ENCODE data around the gene OPRM1.

The OPRM1 gene

DNA sequence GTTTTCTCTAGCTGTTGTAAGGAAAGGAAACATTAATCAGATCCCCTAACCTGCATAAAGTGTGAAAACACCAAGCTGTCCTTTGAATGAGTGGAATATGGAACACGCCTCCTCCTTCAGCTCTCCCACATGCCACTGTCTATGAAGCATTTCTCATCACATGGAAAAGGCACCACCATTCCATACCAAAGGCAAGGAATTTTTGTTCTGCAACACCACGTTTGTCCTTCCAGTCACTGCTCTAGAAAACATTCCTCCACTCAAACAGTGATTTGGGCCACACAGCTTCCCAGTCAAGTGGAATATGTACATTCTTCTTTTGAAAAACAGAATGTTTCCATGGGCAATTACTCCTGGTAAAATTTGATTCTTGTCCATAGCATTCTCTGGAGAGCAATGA is 120.1 kb downstream of the OPRM1 start:
- WGBS: 88% methylated on average over 2 of the region's 2 CpGs

DNA sequence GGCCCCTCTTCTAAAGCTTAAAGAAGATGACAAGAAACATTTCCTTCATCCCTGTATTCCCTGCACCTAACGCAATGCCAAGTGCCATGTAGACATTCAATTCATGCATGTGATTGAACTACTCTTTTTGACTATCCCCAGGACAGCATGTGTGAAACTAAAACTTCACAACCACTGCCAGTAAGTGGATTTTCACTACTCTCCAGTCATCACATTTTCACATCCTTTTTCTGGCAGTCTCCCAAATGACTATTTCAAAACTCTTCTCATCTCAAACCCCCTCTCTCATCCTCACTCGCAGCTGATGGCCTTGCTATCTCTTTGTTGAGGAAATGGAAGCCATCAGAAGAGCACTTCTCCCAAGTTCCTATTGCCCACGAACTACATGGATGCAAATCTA is 122.6 kb downstream of the OPRM1 start:
- Histone ChIP-seq H3K79me1 (replicated peaks; ENCODE audit: low read length, poor library complexity, severe bottlenecking) (no peaks in the 10 kb centered on the region), H3K23ac (ENCODE audit: low read length in 2 of 2) (no peak overlapping the region), H2BK5ac (ENCODE audit: low read depth, low read length, poor library complexity, severe bottlenecking) (no peak overlapping the region), H3K4me2 (ENCODE audit: low read length, poor library complexity, severe bottlenecking) (no peak overlapping the region), H3K27ac (ENCODE audit: low read length, poor library complexity, severe bottlenecking) (no peak overlapping the region), H3K27me3 (ENCODE audit: control insufficient read depth in 1 of 2, insufficient read depth in 1 of 2, low read length in 2 of 2) (no peaks in the 10 kb centered on the region), H3K9me3 (ENCODE audit: control insufficient read depth, low read length) (no peaks in the 10 kb centered on the region), H2AK5ac (ENCODE audit: low read length, severe bottlenecking) (no peak overlapping the region), H2AFZ (ENCODE audit: low read depth, low read length) (no peak overlapping the region), H2BK12ac (ENCODE audit: low read length in 2 of 2) (no peak overlapping the region), H4K8ac (ENCODE audit: low read length) (no peak overlapping the region), H4K91ac (ENCODE audit: low read length) (no peak overlapping the region), H3K9ac (ENCODE audit: low read length) (no peak overlapping the region), H2BK15ac (ENCODE audit: low read depth, poor library complexity, severe bottlenecking) (no peak overlapping the region), H3K4me3 (ENCODE audit: insufficient read depth in 1 of 2, low read depth in 1 of 2, low read length in 2 of 2) (no peak overlapping the region), H3K36me3 (ENCODE audit: control insufficient read depth in 1 of 2, insufficient read depth in 2 of 2, low read depth in 1 of 2, low read length in 2 of 2) (no peaks in the 10 kb centered on the region), H3K4ac (ENCODE audit: low read depth in 1 of 2, low read length in 2 of 2) (no peak overlapping the region), H3K14ac (ENCODE audit: low read length in 2 of 2) (no peak overlapping the region), H3K18ac (ENCODE audit: low read depth in 1 of 2, low read length in 2 of 2) (no peak overlapping the region), H2BK120ac (ENCODE audit: low read depth, low read length) (no peak overlapping the region), H3K4me1 (ENCODE audit: control insufficient read depth, insufficient read depth, low read depth, low read length) (peaks cover 1% of the 10 kb centered on the region)
- DNase-seq: no peak
- 80% methylated on average over 3 of the region's 3 CpGs for WGBS

More for the DNA sequence above, 120.1 kb downstream of the OPRM1 start:
- no peak overlapping the region for H3K9ac ChIP-seq (ENCODE audit: low read length)
- no peak overlapping the region for H2BK5ac ChIP-seq (ENCODE audit: low read depth, low read length, poor library complexity, severe bottlenecking)
- no peak for DNase-seq
- H3K27ac ChIP-seq (ENCODE audit: low read length, poor library complexity, severe bottlenecking): no peak overlapping the region
- H3K79me1 ChIP-seq (replicated peaks; ENCODE audit: low read length, poor library complexity, severe bottlenecking): no peaks in the 10 kb centered on the region
- no peaks in the 10 kb centered on the region for H3K9me3 ChIP-seq (ENCODE audit: control insufficient read depth, low read length)
- no peak overlapping the region for H2BK15ac ChIP-seq (ENCODE audit: low read depth, poor library complexity, severe bottlenecking)
- no peak overlapping the region for H2AFZ ChIP-seq (ENCODE audit: low read depth, low read length)
- H3K4me1 ChIP-seq (ENCODE audit: control insufficient read depth, insufficient read depth, low read depth, low read length): peaks cover 3% of the 10 kb centered on the region
- H3K18ac ChIP-seq (ENCODE audit: low read depth in 1 of 2, low read length in 2 of 2): no peak overlapping the region
- H4K8ac ChIP-seq (ENCODE audit: low read length): no peak overlapping the region
- H3K23ac ChIP-seq (ENCODE audit: low read length in 2 of 2): no peak overlapping the region
- no peak overlapping the region for H3K4me3 ChIP-seq (ENCODE audit: insufficient read depth in 1 of 2, low read depth in 1 of 2, low read length in 2 of 2)
- no peak overlapping the region for H3K4me2 ChIP-seq (ENCODE audit: low read length, poor library complexity, severe bottlenecking)
- no peak overlapping the region for H2BK120ac ChIP-seq (ENCODE audit: low read depth, low read length)
- no peaks in the 10 kb centered on the region for H3K27me3 ChIP-seq (ENCODE audit: control insufficient read depth in 1 of 2, insufficient read depth in 1 of 2, low read length in 2 of 2)
- no peak overlapping the region for H4K91ac ChIP-seq (ENCODE audit: low read length)
- H3K14ac ChIP-seq (ENCODE audit: low read length in 2 of 2): no peak overlapping the region
- H2BK12ac ChIP-seq (ENCODE audit: low read length in 2 of 2): no peak overlapping the region
- H2AK5ac ChIP-seq (ENCODE audit: low read length, severe bottlenecking): no peak overlapping the region
- no peaks in the 10 kb centered on the region for H3K36me3 ChIP-seq (ENCODE audit: control insufficient read depth in 1 of 2, insufficient read depth in 2 of 2, low read depth in 1 of 2, low read length in 2 of 2)
- no peak overlapping the region for H3K4ac ChIP-seq (ENCODE audit: low read depth in 1 of 2, low read length in 2 of 2)

DNA sequence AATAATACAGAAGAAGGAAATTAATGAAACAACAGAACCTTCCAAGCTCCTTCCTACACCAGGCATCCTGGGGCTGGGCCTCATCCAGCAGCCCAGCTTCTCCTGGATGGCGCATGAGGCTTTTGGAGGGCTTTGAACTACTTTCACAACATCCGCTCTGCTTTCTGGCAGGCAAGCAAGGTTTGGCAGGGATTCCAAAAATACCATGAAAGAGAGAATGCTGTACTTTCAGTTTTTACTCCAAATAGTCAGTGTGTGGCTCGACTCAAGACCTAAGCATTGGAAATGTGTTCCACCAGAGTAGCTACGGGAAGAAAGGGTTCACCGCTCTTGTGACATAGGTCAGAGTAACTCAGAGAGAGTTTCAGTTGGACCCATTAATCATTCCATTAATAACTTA is 125.4 kb downstream of the OPRM1 start:
- Histone ChIP-seq H3K14ac (ENCODE audit: low read length in 2 of 2) (no peak overlapping the region), H4K91ac (ENCODE audit: low read length) (no peak overlapping the region), H2BK120ac (ENCODE audit: low read depth, low read length) (no peak overlapping the region), H3K4me1 (ENCODE audit: control insufficient read depth, insufficient read depth, low read depth, low read length) (peaks cover 1% of the 10 kb centered on the region), H3K4ac (ENCODE audit: low read depth in 1 of 2, low read length in 2 of 2) (no peak overlapping the region), H3K9me3 (ENCODE audit: control insufficient read depth, low read length) (no peaks in the 10 kb centered on the region), H2BK12ac (ENCODE audit: low read length in 2 of 2) (no peak overlapping the region), H2AK5ac (ENCODE audit: low read length, severe bottlenecking) (no peak overlapping the region), H3K9ac (ENCODE audit: low read length) (peak overlapping the region; percentile 1), H3K79me1 (replicated peaks; ENCODE audit: low read length, poor library complexity, severe bottlenecking) (no peaks in the 10 kb centered on the region), H3K18ac (ENCODE audit: low read depth in 1 of 2, low read length in 2 of 2) (no peak overlapping the region), H2BK5ac (ENCODE audit: low read depth, low read length, poor library complexity, severe bottlenecking) (no peak overlapping the region), H3K27ac (ENCODE audit: low read length, poor library complexity, severe bottlenecking) (no peak overlapping the region), H2BK15ac (ENCODE audit: low read depth, poor library complexity, severe bottlenecking) (no peak overlapping the region), H2AFZ (ENCODE audit: low read depth, low read length) (no peak overlapping the region), H4K8ac (ENCODE audit: low read length) (no peak overlapping the region), H3K4me2 (ENCODE audit: low read length, poor library complexity, severe bottlenecking) (no peak overlapping the region), H3K4me3 (ENCODE audit: insufficient read depth in 1 of 2, low read depth in 1 of 2, low read length in 2 of 2) (peak overlapping the region in 1 of 2 experiments; percentile 47), H3K23ac (ENCODE audit: low read length in 2 of 2) (no peak overlapping the region), H3K27me3 (ENCODE audit: control insufficient read depth in 1 of 2, insufficient read depth in 1 of 2, low read length in 2 of 2) (no peaks in the 10 kb centered on the region), H3K36me3 (ENCODE audit: control insufficient read depth in 1 of 2, insufficient read depth in 2 of 2, low read depth in 1 of 2, low read length in 2 of 2) (no peaks in the 10 kb centered on the region)
- WGBS: 89% methylated on average over 3 of the region's 5 CpGs
- peak; percentile 46 for DNase-seq

DNA sequence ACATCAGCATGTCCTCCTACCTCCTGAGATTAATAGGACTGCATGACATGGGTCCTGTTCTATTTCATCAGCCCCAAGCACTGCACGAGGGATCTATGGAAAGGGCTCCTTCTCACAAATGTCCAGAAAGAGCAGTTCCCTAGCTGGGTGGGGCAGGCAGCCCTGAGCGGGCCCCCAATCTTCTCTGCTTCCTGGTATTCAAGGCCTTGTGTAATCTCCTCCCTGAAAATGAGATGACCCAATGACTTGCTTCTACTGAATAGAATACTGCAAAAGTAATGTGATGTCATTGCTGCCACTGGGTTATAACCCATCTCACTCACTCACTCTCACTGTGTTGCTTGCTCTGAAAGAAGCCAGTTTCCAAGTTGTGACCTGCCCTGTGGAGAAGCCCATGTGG is 126.4 kb downstream of the OPRM1 start:
- no peak overlapping the region for H2AK5ac ChIP-seq (ENCODE audit: low read length, severe bottlenecking)
- WGBS: 70% methylated on average over 2 of the region's 2 CpGs
- H3K4me1 ChIP-seq (ENCODE audit: control insufficient read depth, insufficient read depth, low read depth, low read length): peaks cover 1% of the 10 kb centered on the region
- H3K14ac ChIP-seq (ENCODE audit: low read length in 2 of 2): no peak overlapping the region
- no peak overlapping the region for H3K4me2 ChIP-seq (ENCODE audit: low read length, poor library complexity, severe bottlenecking)
- no peak overlapping the region for H3K23ac ChIP-seq (ENCODE audit: low read length in 2 of 2)
- no peak overlapping the region for H3K9ac ChIP-seq (ENCODE audit: low read length)
- no peak overlapping the region for H2BK5ac ChIP-seq (ENCODE audit: low read depth, low read length, poor library complexity, severe bottlenecking)
- H4K8ac ChIP-seq (ENCODE audit: low read length): no peak overlapping the region
- no peak overlapping the region for H4K91ac ChIP-seq (ENCODE audit: low read length)
- H2BK15ac ChIP-seq (ENCODE audit: low read depth, poor library complexity, severe bottlenecking): no peak overlapping the region
- H2AFZ ChIP-seq (ENCODE audit: low read depth, low read length): no peak overlapping the region
- H3K27me3 ChIP-seq (ENCODE audit: control insufficient read depth in 1 of 2, insufficient read depth in 1 of 2, low read length in 2 of 2): no peaks in the 10 kb centered on the region
- H3K9me3 ChIP-seq (ENCODE audit: control insufficient read depth, low read length): no peaks in the 10 kb centered on the region
- H3K4ac ChIP-seq (ENCODE audit: low read depth in 1 of 2, low read length in 2 of 2): no peak overlapping the region
- H3K18ac ChIP-seq (ENCODE audit: low read depth in 1 of 2, low read length in 2 of 2): no peak overlapping the region
- H3K4me3 ChIP-seq (ENCODE audit: insufficient read depth in 1 of 2, low read depth in 1 of 2, low read length in 2 of 2): no peak overlapping the region
- H3K79me1 ChIP-seq (replicated peaks; ENCODE audit: low read length, poor library complexity, severe bottlenecking): no peaks in the 10 kb centered on the region
- H3K27ac ChIP-seq (ENCODE audit: low read length, poor library complexity, severe bottlenecking): no peak overlapping the region
- no peak for DNase-seq
- no peak overlapping the region for H2BK12ac ChIP-seq (ENCODE audit: low read length in 2 of 2)
- no peak overlapping the region for H2BK120ac ChIP-seq (ENCODE audit: low read depth, low read length)
- H3K36me3 ChIP-seq (ENCODE audit: control insufficient read depth in 1 of 2, insufficient read depth in 2 of 2, low read depth in 1 of 2, low read length in 2 of 2): no peaks in the 10 kb centered on the region
